CMK (cell line): Measurements from ENCODE around the gene KCNK10.

Source experiments
- DNase-seq: peaks from one replicate; pipeline ENCODE4 v3.0.0-alpha.2; 2010; ENCODE audit warnings: low read depth

The KCNK10 gene

GRCh38 chr14:88227693-88228092, 95.4 kb downstream of the KCNK10 start:
- no peak for DNase-seq

GRCh38 chr14:88225721-88226120, 97.3 kb downstream of the KCNK10 start:
- no peak for DNase-seq

- DNase-seq: no peak
These were observed 104.8 kb downstream of the KCNK10 start for GRCh38 chr14:88218119-88218915.

GRCh38 chr14:88212691-88213090, 110.4 kb downstream of the KCNK10 start:
- DNase-seq: no peak

- no peak for DNase-seq
These were observed 112.6 kb downstream of the KCNK10 start for GRCh38 chr14:88210426-88210825.

GRCh38 chr14:88209273-88209672, 113.8 kb downstream of the KCNK10 start:
- no peak for DNase-seq

- DNase-seq: no peak
These were observed 114.2 kb downstream of the KCNK10 start for GRCh38 chr14:88208858-88209257.

GRCh38 chr14:88204221-88204620, 118.8 kb downstream of the KCNK10 start:
- no peak for DNase-seq

- DNase-seq: no peak
These were observed 119.8 kb downstream of the KCNK10 start for GRCh38 chr14:88203291-88203690.

GRCh38 chr14:88202286-88202685, 120.8 kb downstream of the KCNK10 start:
- DNase-seq: no peak

- no peak for DNase-seq
These were observed 121.2 kb downstream of the KCNK10 start for GRCh38 chr14:88201851-88202250.

GRCh38 chr14:88199882-88200281, 123.2 kb downstream of the KCNK10 start:
- DNase-seq: no peak

GRCh38 chr14:88198446-88198845, 124.6 kb downstream of the KCNK10 start:
- DNase-seq: no peak

- no peak for DNase-seq
These were observed 126.1 kb downstream of the KCNK10 start for GRCh38 chr14:88196925-88197324.

- DNase-seq: no peak
These were observed 126.8 kb downstream of the KCNK10 start for GRCh38 chr14:88196116-88196890.

- no peak for DNase-seq
These were observed 127.4 kb downstream of the KCNK10 start for GRCh38 chr14:88195676-88196075.

- no peak for DNase-seq
These were observed 128.5 kb downstream of the KCNK10 start for GRCh38 chr14:88194531-88194930.

- no peak for DNase-seq
These were observed 131.5 kb downstream of the KCNK10 start for GRCh38 chr14:88191605-88192004.

GRCh38 chr14:88189417-88190191, 133.5 kb downstream of the KCNK10 start:
- DNase-seq: peak; percentile 32

GRCh38 chr14:88188745-88189416, 134.2 kb downstream of the KCNK10 start:
- no peak for DNase-seq

GRCh38 chr14:88185843-88186242, 137.2 kb downstream of the KCNK10 start:
- no peak for DNase-seq

GRCh38 chr14:88184956-88185355, 138.1 kb downstream of the KCNK10 start:
- no peak for DNase-seq
